ENCODE results near the gene LEF1. TPM values are rescaled to one million over a fixed set of nuclear protein-coding genes. Genes with fewer than 3 reads are reported as not detected.

The LEF1 gene
- total RNA-seq: 13.7 TPM

GRCh38 chr4:108168671-108169523 is at the start of gene LEF1:
LEF1 (minus strand) TSS chr4:108168932; CDS start chr4:108167767, 1,165 bp downstream.
- peak; percentile 76 for DNase-seq

- DNase-seq: no peak
These were observed 47.8 kb upstream of the LEF1 start for GRCh38 chr4:108216510-108216909.

GRCh38 chr4:108215055-108215454 is 46.3 kb upstream of the LEF1 start:
- DNase-seq: no peak

- no peak for DNase-seq
These were observed 45.0 kb upstream of the LEF1 start for GRCh38 chr4:108213723-108214122.

GRCh38 chr4:108213308-108213707 is 44.6 kb upstream of the LEF1 start:
- peak; percentile 32 for DNase-seq

GRCh38 chr4:108210989-108211835 is 42.5 kb upstream of the LEF1 start:
- DNase-seq: no peak

GRCh38 chr4:108209489-108209888 is 40.8 kb upstream of the LEF1 start:
- DNase-seq: no peak

- no peak for DNase-seq
These were observed 37.1 kb upstream of the LEF1 start for GRCh38 chr4:108205859-108206258.

GRCh38 chr4:108204518-108204917 is 35.8 kb upstream of the LEF1 start:
- DNase-seq: no peak

- DNase-seq: peak; percentile 3
These were observed 34.6 kb upstream of the LEF1 start for GRCh38 chr4:108203377-108203776.

GRCh38 chr4:108201774-108202173 is 33.0 kb upstream of the LEF1 start:
- DNase-seq: no peak

GRCh38 chr4:108199881-108200280 is 31.1 kb upstream of the LEF1 start:
- DNase-seq: no peak

GRCh38 chr4:108193886-108194672 is 25.3 kb upstream of the LEF1 start:
- peak; percentile 70 for DNase-seq

- DNase-seq: no peak
These were observed 24.2 kb upstream of the LEF1 start for GRCh38 chr4:108192935-108193334.

GRCh38 chr4:108192056-108192455 is 23.3 kb upstream of the LEF1 start:
- peak; percentile 4 for DNase-seq

GRCh38 chr4:108191269-108191914 is 22.7 kb upstream of the LEF1 start:
- no peak for DNase-seq

- no peak for DNase-seq
These were observed 20.0 kb upstream of the LEF1 start for GRCh38 chr4:108188770-108189169.

- DNase-seq: no peak
These were observed 16.5 kb upstream of the LEF1 start for GRCh38 chr4:108185252-108185651.

- no peak for DNase-seq
These were observed 15.8 kb upstream of the LEF1 start for GRCh38 chr4:108184453-108185049.

- no peak for DNase-seq
These were observed 13.0 kb upstream of the LEF1 start for GRCh38 chr4:108181704-108182103.

- no peak for DNase-seq
These were observed 11.8 kb upstream of the LEF1 start for GRCh38 chr4:108180513-108180912.

- DNase-seq: no peak
These were observed 7.2 kb upstream of the LEF1 start for GRCh38 chr4:108175966-108176365.
